ENCODE data around the gene SDHA. TPM values are rescaled to one million over a fixed set of nuclear protein-coding genes. Genes with fewer than 3 reads are reported as not detected.
A peak's percentile ranks its signal among the peaks of the same experiment; 100 is the strongest.
"Not testable (repeated sequence)": the region's sequence is repeated elsewhere in the genome, so short reads cannot be mapped to it uniquely, and the experiment has no call there.

Gene SDHA
- total RNA-seq, 4 donors from 2014 or later = 155 to 471 (median 250) TPM

DNA sequence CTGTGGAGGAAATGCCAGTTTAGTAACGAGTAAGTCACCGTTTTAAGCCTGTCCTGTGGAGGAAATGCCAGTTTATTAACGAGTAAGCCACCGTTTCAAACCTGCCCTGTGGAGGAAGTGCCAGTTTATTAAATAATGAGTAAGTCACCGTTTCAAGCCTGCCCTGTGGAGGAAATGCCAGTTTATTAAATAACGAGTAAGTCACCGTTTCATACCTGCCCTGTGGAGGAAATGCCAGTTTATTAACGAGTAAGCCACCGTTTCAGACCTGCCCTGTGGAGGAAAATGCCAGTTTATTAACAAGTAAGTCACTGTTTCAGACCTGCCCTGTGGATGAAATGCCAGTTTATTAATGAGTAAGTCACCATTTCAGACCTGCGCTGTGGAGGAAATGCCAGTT, 34.4 kb downstream of the SDHA start:
- TF ChIP-seq POLR2A (IDR thresholded peaks at IDR 0.05) (no peak), POLR2AphosphoS5 (IDR thresholded peaks at IDR 0.05) (no peak), CTCF (IDR thresholded peaks at IDR 0.05) (no peak), EP300 (IDR thresholded peaks at IDR 0.05; ENCODE audit: low read depth) (no peak)
- H3K4me3 ChIP-seq = no peak overlapping the region
- peaks cover 0 to 54% (median 18%) of the 10 kb centered on the region in 4 donors for H3K36me3 ChIP-seq
- H3K4me1 ChIP-seq = no peaks in the 10 kb centered on the region
- peak overlapping the region in 1 of 4 donors; percentile 38 for H3K27ac ChIP-seq
- H3K9me3 ChIP-seq = no peaks in the 10 kb centered on the region
- in situ Hi-C loops (cut with MboI; ENCODE audit: low pct_ligation_motif_present in 1 of 4, low pct_unique_long_range_greater_than_20kb in 1 of 4, low sequenced_read_pairs in 3 of 4) = no loop called here
- intact Hi-C loops (cut with DNase I; ENCODE audit: low total_unique reads) = no loop called here
- WGBS, 2 donors (ENCODE audit: low coverage in 1 of 2) = 70 to 91% methylated on average over 8 to 10 of the region's 10 CpGs
- DNase-seq = no peak
- H3K27me3 ChIP-seq = no peaks in the 10 kb centered on the region

DNA sequence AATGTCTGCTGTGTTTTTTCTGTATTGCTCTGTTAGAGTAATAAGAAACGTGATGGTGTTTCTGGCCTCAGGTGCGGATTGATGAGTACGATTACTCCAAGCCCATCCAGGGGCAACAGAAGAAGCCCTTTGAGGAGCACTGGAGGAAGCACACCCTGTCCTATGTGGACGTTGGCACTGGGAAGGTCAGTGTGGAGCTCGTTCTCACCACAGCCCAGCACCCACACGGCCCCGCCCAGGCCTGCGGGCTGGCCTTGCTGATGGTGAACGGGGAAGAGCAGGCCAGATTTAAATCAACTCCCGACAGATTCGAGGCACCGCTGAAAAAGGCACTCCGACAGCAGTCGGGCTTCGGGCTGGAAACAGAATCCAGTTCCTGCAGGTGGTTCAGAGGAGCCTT, 36.2 kb downstream of the SDHA start:
- H3K9me3 ChIP-seq; H3K4me1 ChIP-seq; H3K27ac ChIP-seq; in situ Hi-C loops (cut with MboI; ENCODE audit: low pct_ligation_motif_present in 1 of 4, low pct_unique_long_range_greater_than_20kb in 1 of 4, low sequenced_read_pairs in 3 of 4); H3K4me3 ChIP-seq; intact Hi-C loops (cut with DNase I; ENCODE audit: low total_unique reads); DNase-seq; H3K27me3 ChIP-seq: not testable (repeated sequence)
- WGBS, 2 donors (ENCODE audit: low coverage in 1 of 2) = 97% methylated on average over 10 of the region's 15 CpGs; no CpG with 5 or more reads in 1 of the 2 donors
- peaks cover 0 to 36% (median 14%) of the 10 kb centered on the region in 4 donors for H3K36me3 ChIP-seq

- H3K4me1 ChIP-seq; in situ Hi-C loops (cut with MboI; ENCODE audit: low pct_ligation_motif_present in 1 of 4, low pct_unique_long_range_greater_than_20kb in 1 of 4, low sequenced_read_pairs in 3 of 4); H3K9me3 ChIP-seq; H3K27me3 ChIP-seq; H3K27ac ChIP-seq; DNase-seq; intact Hi-C loops (cut with DNase I; ENCODE audit: low total_unique reads); H3K4me3 ChIP-seq: not testable (repeated sequence)
- peaks cover 0 to 28% (median 14%) of the 10 kb centered on the region in 4 donors for H3K36me3 ChIP-seq
- 81 to 91% methylated on average over 4 to 7 of the region's 7 CpGs for WGBS, 2 donors (ENCODE audit: low coverage in 1 of 2)
These were observed 37.0 kb downstream of the SDHA start for GRCh38 chr5:255116-255515.

DNA sequence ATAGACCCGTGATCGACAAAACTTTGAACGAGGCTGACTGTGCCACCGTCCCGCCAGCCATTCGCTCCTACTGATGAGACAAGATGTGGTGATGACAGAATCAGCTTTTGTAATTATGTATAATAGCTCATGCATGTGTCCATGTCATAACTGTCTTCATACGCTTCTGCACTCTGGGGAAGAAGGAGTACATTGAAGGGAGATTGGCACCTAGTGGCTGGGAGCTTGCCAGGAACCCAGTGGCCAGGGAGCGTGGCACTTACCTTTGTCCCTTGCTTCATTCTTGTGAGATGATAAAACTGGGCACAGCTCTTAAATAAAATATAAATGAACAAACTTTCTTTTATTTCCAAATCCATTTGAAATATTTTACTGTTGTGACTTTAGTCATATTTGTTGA, 38.2 kb downstream of the SDHA start:
- Histone ChIP-seq H3K36me3 (peaks cover 0 to 28% (median 11%) of the 10 kb centered on the region in 4 donors), H3K27ac (peak overlapping the region in 1 of 4 donors; percentile 8)
- intact Hi-C loops (cut with DNase I; ENCODE audit: low total_unique reads); H3K9me3 ChIP-seq; H3K27me3 ChIP-seq; H3K4me1 ChIP-seq; H3K4me3 ChIP-seq; in situ Hi-C loops (cut with MboI; ENCODE audit: low pct_ligation_motif_present in 1 of 4, low pct_unique_long_range_greater_than_20kb in 1 of 4, low sequenced_read_pairs in 3 of 4): not testable (repeated sequence)
- peak; percentile 25 for DNase-seq
- 89 to 93% methylated on average over 8 of the region's 8 CpGs for WGBS, 2 donors (ENCODE audit: low coverage in 1 of 2)

DNA sequence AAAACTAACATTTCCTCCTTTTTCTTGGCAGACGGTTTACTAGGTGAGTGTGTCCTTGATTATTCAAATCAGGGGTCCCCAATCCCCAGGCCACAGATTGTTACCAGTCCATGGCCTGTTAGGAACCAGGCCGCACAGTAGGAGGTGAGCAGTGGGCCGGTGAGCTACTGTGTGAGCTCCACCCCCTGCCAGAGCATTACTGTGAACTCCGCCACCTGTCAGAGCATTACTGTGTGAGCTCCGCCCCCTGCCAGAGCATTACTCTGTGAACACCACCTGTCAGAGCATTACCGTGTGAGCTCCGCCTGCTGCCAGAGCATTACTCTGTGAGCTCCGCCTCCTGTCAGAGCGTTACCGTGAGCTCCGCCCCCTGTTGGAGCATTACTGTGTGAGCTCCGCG, 39.0 kb downstream of the SDHA start:
- Histone ChIP-seq H3K4me1 (no peaks in the 10 kb centered on the region), H3K9me3 (no peaks in the 10 kb centered on the region), H3K27me3 (no peaks in the 10 kb centered on the region), H3K4me3 (no peak overlapping the region), H3K36me3 (peaks cover 0 to 28% (median 11%) of the 10 kb centered on the region in 4 donors), H3K27ac (no peak overlapping the region)
- DNase-seq = no peak
- in situ Hi-C loops (cut with MboI; ENCODE audit: low pct_ligation_motif_present in 1 of 4, low pct_unique_long_range_greater_than_20kb in 1 of 4, low sequenced_read_pairs in 3 of 4) = no loop called here
- WGBS, 2 donors (ENCODE audit: low coverage in 1 of 2) = 97 to 100% methylated on average over 2 to 13 of the region's 13 CpGs
- intact Hi-C loops (cut with DNase I; ENCODE audit: low total_unique reads) = no loop called here
- TF ChIP-seq POLR2AphosphoS5 (IDR thresholded peaks at IDR 0.05) (no peak), POLR2A (IDR thresholded peaks at IDR 0.05) (no peak), CTCF (IDR thresholded peaks at IDR 0.05) (no peak), EP300 (IDR thresholded peaks at IDR 0.05; ENCODE audit: low read depth) (no peak)
